Measurements from ENCODE around the gene GFER. TPM values are rescaled to one million over a fixed set of nuclear protein-coding genes. Genes with fewer than 3 reads are reported as not detected.
A peak's percentile ranks its signal among the peaks of the same experiment; 100 is the strongest.

Gene GFER
- polyA plus RNA-seq, 1 donor (not counting 4 experiments of a cell fraction or from before 2014, with no cell fraction given): 12.0 TPM

- peak overlapping the region; percentile 84 for H3K27ac ChIP-seq (ENCODE audit: control insufficient read depth, insufficient read depth, low read length)
- TF ChIP-seq EZH2 (IDR thresholded peaks at IDR 0.05; ENCODE audit: low read length): no peak
- TF ChIP-seq CTCF (optimal IDR thresholded peaks at IDR 0.05 in 1 of 3, IDR thresholded peaks at IDR 0.05 in 1 of 3, conservative IDR thresholded peaks at IDR 0.05 in 1 of 3; ENCODE audit: extremely low read depth in 1 of 3, insufficient read depth in 2 of 3, low read length in 3 of 3): no peak
- H3K9me3 ChIP-seq (ENCODE audit: control insufficient read depth, low read depth, low read length): no peaks in the 10 kb centered on the region
- peaks cover under 1 to 22% of the 10 kb centered on the region in 2 experiments for H3K36me3 ChIP-seq (ENCODE audit: control insufficient read depth in 2 of 2, extremely low read depth in 1 of 2, insufficient read depth in 2 of 2, low read length in 2 of 2)
- FAIRE-seq: no peak
- H3K4me2 ChIP-seq (ENCODE audit: control insufficient read depth, extremely low read depth, insufficient read depth, low read depth, low read length): peak overlapping the region; percentile 95
- peak overlapping the region; percentile 92 to 100 (median 93) for H3K4me3 ChIP-seq (ENCODE audit: control insufficient read depth in 2 of 3, extremely low read depth in 1 of 3, insufficient read depth in 2 of 3, low read depth in 1 of 3, low read length in 3 of 3)
- H3K27me3 ChIP-seq (ENCODE audit: control insufficient read depth, extremely low read depth, insufficient read depth, low read length): no peaks in the 10 kb centered on the region
- H3K79me2 ChIP-seq (ENCODE audit: control insufficient read depth, insufficient read depth, low read length): peaks cover 32% of the 10 kb centered on the region
- no peak for DNase-seq (ENCODE audit: low read depth, low spot score)
- H2AFZ ChIP-seq (ENCODE audit: control insufficient read depth, low read length): no peak overlapping the region
- dilution Hi-C loops (cut with MboI; ENCODE audit: extremely low pct_ligation_motif_present, low sequenced_read_pairs): no loop called here
- peaks cover 13% of the 10 kb centered on the region for H3K4me1 ChIP-seq (ENCODE audit: control insufficient read depth, extremely low read depth, insufficient read depth, low read length)
- H3K9me1 ChIP-seq (ENCODE audit: control insufficient read depth, extremely low read depth, insufficient read depth, low read length): no peaks in the 10 kb centered on the region
- H4K20me1 ChIP-seq (ENCODE audit: control insufficient read depth, extremely low read depth, insufficient read depth, low read length): no peaks in the 10 kb centered on the region
- peak overlapping the region; percentile 89 for H3K9ac ChIP-seq (ENCODE audit: control insufficient read depth, extremely low read depth, insufficient read depth, low read length)
Observed at GRCh38 chr16:1972490-1972877, 11.5 kb upstream of the GFER start.

GRCh38 chr16:1973461-1974156, 10.4 kb upstream of the GFER start:
- peak overlapping the region; percentile 32 for H3K4me2 ChIP-seq (ENCODE audit: control insufficient read depth, extremely low read depth, insufficient read depth, low read depth, low read length)
- no peak for DNase-seq (ENCODE audit: low read depth, low spot score)
- dilution Hi-C loops (cut with MboI; ENCODE audit: extremely low pct_ligation_motif_present, low sequenced_read_pairs): no loop called here
- H3K9me1 ChIP-seq (ENCODE audit: control insufficient read depth, extremely low read depth, insufficient read depth, low read length): no peaks in the 10 kb centered on the region
- no peak overlapping the region for H3K9ac ChIP-seq (ENCODE audit: control insufficient read depth, extremely low read depth, insufficient read depth, low read length)
- peaks cover 14% of the 10 kb centered on the region for H3K4me1 ChIP-seq (ENCODE audit: control insufficient read depth, extremely low read depth, insufficient read depth, low read length)
- no peaks in the 10 kb centered on the region for H4K20me1 ChIP-seq (ENCODE audit: control insufficient read depth, extremely low read depth, insufficient read depth, low read length)
- no peak for FAIRE-seq
- no peak overlapping the region for H2AFZ ChIP-seq (ENCODE audit: control insufficient read depth, low read length)
- no peaks in the 10 kb centered on the region for H3K27me3 ChIP-seq (ENCODE audit: control insufficient read depth, extremely low read depth, insufficient read depth, low read length)
- H3K79me2 ChIP-seq (ENCODE audit: control insufficient read depth, insufficient read depth, low read length): peaks cover 32% of the 10 kb centered on the region
- TF ChIP-seq CTCF (optimal IDR thresholded peaks at IDR 0.05 in 1 of 3, IDR thresholded peaks at IDR 0.05 in 1 of 3, conservative IDR thresholded peaks at IDR 0.05 in 1 of 3; ENCODE audit: extremely low read depth in 1 of 3, insufficient read depth in 2 of 3, low read length in 3 of 3) (no peak), EZH2 (IDR thresholded peaks at IDR 0.05; ENCODE audit: low read length) (no peak)
- no peak overlapping the region for H3K4me3 ChIP-seq (ENCODE audit: control insufficient read depth in 2 of 3, extremely low read depth in 1 of 3, insufficient read depth in 2 of 3, low read depth in 1 of 3, low read length in 3 of 3)
- H3K36me3 ChIP-seq (ENCODE audit: control insufficient read depth in 2 of 2, extremely low read depth in 1 of 2, insufficient read depth in 2 of 2, low read length in 2 of 2): peaks cover 12 to 23% of the 10 kb centered on the region in 2 experiments
- H3K27ac ChIP-seq (ENCODE audit: control insufficient read depth, insufficient read depth, low read length): no peak overlapping the region
- no peaks in the 10 kb centered on the region for H3K9me3 ChIP-seq (ENCODE audit: control insufficient read depth, low read depth, low read length)

Data from keratinocyte (primary cell).